GM18508 (cell line): Measurements from ENCODE around the gene AKAP17A.
"Not testable (repeated sequence)": the region's sequence is repeated elsewhere in the genome, so short reads cannot be mapped to it uniquely, and the experiment has no call there.

ENCODE experiments used
- ATAC-seq: cut with Tn5 transposase; IDR thresholded peaks from one replicate; pipeline ENCODE4 v1.9.1; 2021; ENCODE audit warnings: moderate number of reproducible peaks; ENCODE audit not compliant: insufficient read depth, unreplicated experiment

The AKAP17A gene

GRCh38 chrX:1600406-1601050 is 9.1 kb downstream of the AKAP17A start:
- no peak for ATAC-seq

DNA sequence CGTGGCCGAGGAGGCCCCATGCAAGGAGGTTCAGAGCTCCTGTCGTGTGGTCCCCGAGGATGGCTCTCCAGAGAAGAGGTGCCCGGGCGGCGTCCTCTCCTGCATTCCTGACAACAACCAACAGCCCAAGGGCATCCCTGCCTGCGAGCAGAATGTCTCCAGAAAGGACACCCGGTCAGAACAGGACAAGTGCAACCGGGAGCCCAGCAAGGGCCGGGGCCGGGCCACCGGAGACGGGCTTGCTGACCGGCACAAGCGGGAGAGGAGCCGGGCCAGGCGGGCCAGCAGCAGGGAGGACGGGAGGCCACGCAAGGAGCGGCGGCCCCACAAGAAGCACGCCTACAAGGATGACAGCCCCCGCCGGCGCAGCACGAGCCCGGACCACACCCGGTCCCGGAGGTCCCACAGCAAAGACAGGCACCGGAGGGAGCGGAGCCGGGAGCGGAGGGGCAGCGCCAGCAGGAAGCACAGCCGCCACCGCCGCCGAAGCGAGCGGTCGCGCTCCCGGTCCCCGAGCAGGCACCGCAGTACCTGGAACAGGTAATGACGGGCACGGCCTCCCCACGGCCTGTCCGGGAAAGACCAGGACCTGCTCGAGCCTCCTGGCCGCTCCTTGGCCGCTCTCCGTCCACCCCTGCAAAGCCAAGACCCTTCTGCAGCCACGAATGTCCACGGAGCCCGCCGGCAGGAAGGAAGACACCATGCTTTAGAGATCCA is 9.8 kb downstream of the AKAP17A start:
- no peak for ATAC-seq

DNA sequence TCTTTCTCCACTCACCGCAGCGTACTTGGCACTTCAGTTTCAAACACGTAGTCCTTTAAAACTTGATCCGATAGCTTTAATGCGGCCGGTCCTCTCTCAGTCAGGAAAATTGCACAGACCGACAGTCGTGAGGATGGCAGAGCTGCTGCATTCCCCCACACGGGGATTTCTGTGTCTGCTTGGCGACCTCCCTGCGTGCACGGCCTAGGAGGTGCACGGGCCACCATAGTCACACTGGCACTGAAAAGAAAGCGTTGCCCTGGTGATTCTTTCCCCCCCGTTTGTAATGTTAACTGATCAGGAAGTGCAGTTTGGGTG is 10.3 kb downstream of the AKAP17A start:
- no peak for ATAC-seq

GRCh38 chrX:1602299-1602698 is 10.9 kb downstream of the AKAP17A start:
- ATAC-seq, result no peak

DNA sequence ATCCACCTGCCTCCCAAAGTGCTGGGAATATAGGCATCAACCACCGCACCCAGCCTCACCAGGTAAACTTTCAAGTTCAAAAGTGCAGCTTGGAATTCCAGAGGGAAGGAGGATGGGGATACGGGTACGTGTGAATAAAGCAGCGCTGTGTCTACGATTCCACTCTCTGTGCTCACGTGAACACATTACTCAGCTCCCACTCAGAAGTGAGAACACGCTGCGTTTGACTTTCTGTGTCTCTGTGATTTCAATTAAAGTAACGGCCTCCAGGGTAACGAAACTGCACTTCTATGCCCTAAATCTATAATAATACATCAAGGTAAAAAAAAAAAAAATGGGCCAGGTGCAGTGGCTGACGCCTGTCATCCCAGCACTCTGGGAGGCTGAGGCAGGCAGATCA is 15.1 kb downstream of the AKAP17A start:
- ATAC-seq, result no peak

DNA sequence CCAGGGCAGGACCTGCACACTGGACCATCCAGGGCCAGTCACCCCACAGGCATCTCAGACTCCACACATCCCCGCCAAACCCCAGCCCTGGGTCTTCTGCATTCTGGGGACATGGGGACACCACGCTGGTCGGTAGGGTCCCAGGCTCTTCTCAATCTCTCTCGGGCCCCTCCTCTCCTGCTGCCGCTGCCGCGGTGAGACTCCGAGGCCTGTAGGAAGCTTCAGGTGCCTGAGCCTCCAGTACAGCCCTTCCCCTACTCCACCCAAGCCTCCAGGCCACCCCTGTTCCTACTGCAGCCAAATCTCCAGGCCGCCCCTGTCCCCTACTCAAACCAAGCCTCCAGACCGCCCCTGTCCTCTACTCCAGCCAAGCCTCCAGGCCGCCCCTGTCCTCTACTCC is 17.9 kb downstream of the AKAP17A start:
- no peak for ATAC-seq

DNA sequence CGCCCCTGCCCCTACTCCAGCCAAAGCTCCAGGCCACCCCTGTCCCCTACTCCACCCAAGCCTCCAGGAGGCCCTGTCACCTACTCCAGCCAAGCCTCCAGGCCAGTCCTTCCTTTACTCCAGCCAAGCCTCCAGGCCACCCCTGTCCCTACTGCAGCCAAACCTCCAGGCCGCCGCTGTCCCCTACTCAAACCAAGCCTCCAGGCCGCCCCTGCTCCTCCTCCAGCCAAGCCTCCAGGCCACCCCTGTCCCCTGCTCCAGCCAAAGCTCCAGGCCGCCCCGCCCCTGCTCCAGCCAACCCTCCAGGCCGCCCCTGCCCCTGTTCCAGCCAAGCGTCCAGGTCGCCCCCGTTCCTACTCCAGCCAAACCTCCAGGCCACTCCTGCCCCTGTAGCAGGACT is 18.4 kb downstream of the AKAP17A start:
- ATAC-seq, result no peak

- no peak for ATAC-seq
Measured at GRCh38 chrX:1610166-1610565, 18.8 kb downstream of the AKAP17A start.

- no peak for ATAC-seq
Measured at GRCh38 chrX:1610736-1611135, 19.3 kb downstream of the AKAP17A start.

DNA sequence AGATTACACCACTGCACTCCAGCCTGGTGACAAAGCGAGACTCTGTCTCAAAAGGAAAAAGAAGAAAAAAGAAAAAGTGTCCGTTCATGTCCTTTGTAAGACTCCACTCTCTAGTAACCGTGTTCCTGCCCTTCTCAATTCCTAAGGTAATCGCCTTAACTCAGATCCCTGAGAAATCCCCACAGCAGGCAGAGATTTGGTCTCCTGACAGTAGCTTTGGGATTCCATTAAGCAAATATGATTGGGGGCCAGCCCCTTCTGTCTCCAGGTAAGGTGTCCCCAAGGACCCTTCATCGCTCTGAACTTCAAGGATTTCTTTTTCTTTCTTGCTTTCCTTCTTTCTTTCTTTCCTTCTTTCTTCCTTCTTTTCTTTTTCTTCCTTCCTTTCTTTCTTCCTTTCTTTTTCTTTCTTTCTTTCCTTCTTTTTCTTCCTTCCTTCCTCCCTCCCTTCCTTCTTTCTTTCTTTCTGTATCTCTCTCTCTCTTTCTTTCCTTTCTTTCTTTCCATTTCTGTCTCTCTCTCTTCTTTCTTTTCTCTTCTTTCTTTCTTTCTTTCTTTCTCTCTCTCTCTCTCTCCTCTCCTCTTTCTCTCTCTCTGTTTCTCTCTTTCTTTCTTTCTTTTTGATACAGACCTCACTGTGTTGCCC is 21.4 kb downstream of the AKAP17A start:
- ATAC-seq, result no peak

- ATAC-seq, result no peak
Measured at GRCh38 chrX:1614927-1615326, 23.5 kb downstream of the AKAP17A start, which contains the start of gene ASMT. TSS of gene ASMT (plus strand) at chrX:1615059. CDS start at chrX:1615200, 141 bp downstream.

DNA sequence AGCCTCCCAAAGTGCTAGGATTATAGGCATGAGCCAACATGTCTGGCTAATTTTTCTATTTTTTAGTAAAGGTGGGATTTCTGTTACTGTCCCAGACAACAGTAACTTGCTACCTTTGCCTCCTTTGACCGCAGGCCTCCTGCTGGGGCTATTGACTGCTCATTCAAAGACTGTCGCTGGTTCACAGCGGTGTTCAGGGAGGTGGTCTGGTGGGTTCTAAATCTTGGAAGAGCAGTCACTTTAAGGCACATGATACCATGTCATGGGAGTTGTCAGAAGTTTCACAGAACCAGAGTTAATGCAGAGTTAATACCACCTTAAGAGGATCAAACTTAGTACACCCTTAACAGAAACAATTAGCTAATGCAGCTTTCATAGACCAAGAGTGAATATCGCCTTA is 27.3 kb downstream of the AKAP17A start:
- no peak for ATAC-seq

DNA sequence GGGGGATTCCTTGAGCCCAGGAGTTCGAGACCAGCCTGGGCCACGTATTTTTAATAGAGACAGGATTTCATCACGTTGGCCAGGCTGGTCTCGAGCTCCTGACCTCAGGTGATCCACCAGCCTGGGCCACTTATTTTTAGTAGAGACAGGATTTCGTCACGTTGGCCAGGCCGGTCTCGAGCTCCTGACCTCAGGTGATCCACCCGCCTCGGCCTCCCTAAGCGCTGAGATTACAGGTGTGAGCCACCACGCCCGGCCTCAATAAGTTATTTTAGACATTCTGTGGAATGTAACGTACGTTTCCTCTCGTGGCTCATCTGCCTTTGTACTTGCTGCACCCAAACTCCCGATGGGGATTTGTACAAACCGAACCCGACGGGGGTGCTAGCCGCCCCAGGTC is 32.3 kb downstream of the AKAP17A start:
- ATAC-seq, result no peak

DNA sequence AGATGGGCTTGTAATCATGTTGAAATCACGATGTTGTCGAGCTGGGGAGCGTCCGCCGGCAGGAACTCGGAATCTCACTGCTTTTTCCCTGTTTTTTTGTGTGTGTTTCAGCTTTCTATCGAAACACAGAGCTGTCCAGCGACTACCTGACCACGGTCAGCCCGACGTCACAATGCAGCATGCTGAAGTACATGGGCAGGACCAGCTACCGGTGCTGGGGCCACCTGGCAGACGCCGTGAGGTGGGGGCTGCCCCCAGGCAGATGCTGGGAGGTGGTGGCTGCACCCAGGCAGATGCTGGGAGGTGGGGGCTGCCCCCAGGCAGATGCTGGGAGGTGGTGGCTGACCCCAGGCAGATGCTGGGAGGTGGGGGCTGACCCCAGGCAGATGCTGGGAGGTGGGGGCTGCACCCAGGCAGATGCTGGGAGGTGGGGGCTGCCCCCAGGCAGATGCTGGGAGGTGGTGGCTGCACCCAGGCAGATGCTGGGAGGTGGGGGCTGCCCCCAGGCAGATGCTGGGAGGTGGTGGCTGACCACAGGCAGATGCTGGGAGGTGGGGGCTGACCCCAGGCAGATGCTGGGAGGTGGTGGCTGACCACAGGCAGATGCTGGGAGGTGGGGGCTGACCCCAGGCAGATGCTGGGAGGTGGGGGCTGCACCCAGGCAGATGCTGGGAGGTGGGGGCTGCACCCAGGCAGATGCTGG is 32.9 kb downstream of the AKAP17A start:
- ATAC-seq, result not testable (repeated sequence)

- ATAC-seq, result not testable (repeated sequence)
Measured at GRCh38 chrX:1624861-1625215, 33.4 kb downstream of the AKAP17A start.

- no peak for ATAC-seq
Measured at GRCh38 chrX:1629244-1629643, 37.8 kb downstream of the AKAP17A start.

- no peak for ATAC-seq
Measured at GRCh38 chrX:1646009-1646408, 54.6 kb downstream of the AKAP17A start.

DNA sequence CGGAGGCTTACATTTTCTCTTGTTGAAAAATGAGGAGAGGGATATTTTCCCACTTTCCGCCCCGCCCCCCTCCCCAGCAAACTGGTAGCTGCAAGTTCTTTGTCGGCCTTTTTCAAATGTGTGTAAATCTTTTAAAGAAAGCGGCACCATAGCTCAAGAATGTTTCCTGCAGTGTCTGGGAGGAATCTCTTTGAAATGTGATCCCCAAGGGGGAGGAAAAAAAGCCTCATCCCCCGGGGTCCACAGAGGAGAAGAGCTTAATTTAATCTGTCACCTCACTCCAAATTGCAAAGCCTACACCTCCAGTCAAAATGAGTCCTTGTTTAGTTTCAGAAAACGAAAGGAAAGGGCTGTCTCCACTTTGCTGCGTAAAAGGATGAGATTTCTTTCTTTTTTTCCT is 58.2 kb downstream of the AKAP17A start:
- ATAC-seq, result no peak
